IPS-18a (cell line): ENCODE results near the gene EML3.
"Not testable (repeated sequence)": the region's sequence is repeated elsewhere in the genome, so short reads cannot be mapped to it uniquely, and the experiment has no call there.

Source experiments
- H3K27ac ChIP-seq: one replicate; pipeline ENCODE4 v1.5.1; 2013; ENCODE audit warnings: low read length
- H3K27me3 ChIP-seq: one replicate; pipeline ENCODE4 v1.6.1; 2013; ENCODE audit warnings: mild to moderate bottlenecking, low read length; ENCODE audit not compliant: control insufficient read depth, insufficient read depth
- H3K36me3 ChIP-seq: one replicate; pipeline ENCODE4 v1.6.1; 2013; ENCODE audit warnings: low read depth, low read length; ENCODE audit not compliant: control insufficient read depth
- H3K4me1 ChIP-seq: one replicate; pipeline ENCODE4 v1.6.1; 2013; ENCODE audit warnings: low read depth, low read length; ENCODE audit not compliant: control insufficient read depth
- H3K4me3 ChIP-seq: one replicate; pipeline ENCODE4 v1.5.1; 2013; ENCODE audit warnings: low read length
- H3K9ac ChIP-seq: one replicate; pipeline ENCODE4 v1.6.1; 2013; ENCODE audit warnings: mild to moderate bottlenecking, low read length, moderate library complexity
- H3K9me3 ChIP-seq: one replicate; pipeline ENCODE4 v1.6.1; 2013; ENCODE audit warnings: low read depth, low read length; ENCODE audit not compliant: control insufficient read depth

EML3 gene

DNA sequence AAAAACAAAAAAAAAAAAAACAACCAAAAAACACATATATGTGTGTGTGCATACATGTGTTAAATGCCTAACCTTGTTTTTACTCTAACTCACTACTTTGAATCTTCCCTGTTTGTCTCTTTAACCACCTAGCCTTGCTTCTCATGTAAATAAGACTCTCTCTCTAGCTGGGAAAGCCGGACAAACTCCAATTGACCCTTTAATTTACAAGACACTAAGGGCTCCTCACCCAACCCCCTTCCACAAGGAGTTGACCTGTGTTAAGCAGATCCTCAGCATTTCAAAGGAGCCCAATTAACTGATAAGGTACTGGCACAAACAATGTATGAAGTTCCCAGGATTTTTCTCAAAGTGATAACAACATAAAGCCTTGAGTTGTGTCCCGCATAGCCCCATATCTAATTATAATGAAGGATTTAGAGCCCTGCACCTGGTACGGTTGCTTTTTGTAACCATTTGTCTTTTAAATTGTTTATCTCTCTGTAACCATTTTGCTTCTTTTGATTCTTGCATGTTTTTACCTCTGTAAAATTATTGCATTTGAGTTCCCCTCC, 50.8 kb downstream of the EML3 start:
- Histone ChIP-seq H3K36me3 (peaks cover 76% of the 10 kb centered on the region), H3K4me1 (peaks cover 28% of the 10 kb centered on the region)
- H3K4me3 ChIP-seq, H3K27ac ChIP-seq, H3K9me3 ChIP-seq, H3K27me3 ChIP-seq, H3K9ac ChIP-seq: not testable (repeated sequence)

DNA sequence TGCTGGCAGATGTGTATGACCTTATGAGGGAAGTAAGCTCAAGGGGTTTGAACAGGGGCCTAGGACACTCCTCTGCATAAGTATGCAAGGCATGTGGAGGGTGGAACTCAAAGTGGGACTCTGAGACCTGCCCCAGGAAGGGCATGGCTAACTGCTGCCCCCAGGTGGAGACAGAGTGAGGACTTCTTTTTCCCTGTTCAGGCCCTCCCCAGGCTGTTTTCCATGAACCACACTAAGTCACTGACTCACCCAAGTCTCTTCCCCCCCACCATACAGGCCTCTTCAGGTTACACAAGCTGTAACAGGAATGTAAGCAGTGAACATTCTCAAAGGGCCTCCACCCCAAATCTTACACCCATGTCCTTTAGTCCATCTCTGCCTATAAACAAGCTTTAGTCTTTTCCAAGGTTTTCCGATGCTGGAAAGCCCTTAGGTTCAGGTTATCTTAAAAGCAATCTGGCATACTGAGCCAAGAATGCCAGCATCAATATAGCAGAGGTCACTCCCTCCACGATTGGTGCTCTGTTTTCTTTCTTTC, 51.9 kb downstream of the EML3 start:
- Histone ChIP-seq H3K27me3 (no peaks in the 10 kb centered on the region), H3K4me3 (no peak overlapping the region), H3K9ac (no peak overlapping the region), H3K36me3 (peaks cover 65% of the 10 kb centered on the region), H3K9me3 (no peaks in the 10 kb centered on the region), H3K4me1 (peaks cover 39% of the 10 kb centered on the region), H3K27ac (no peak overlapping the region)

DNA sequence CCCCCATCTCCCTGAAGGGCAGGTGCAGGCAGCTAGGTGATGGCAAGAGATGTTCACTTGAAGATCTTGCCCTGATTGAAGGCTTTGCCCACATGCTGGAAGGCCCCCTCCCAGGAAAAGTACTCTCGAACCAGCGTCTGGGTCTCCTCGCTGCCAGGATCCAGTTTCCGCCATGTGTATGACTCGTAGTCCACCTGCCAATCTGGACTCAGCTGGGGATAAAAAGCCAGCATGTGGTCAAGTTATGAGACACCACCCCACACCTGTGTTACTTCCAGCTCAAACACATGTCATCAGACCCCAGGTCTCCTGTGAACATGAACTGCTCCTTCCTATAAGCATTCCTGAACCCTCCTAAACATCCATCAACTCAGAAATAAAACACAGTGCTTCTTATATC, 52.9 kb downstream of the EML3 start:
- Histone ChIP-seq H3K36me3 (peaks cover 56% of the 10 kb centered on the region), H3K4me1 (peaks cover 39% of the 10 kb centered on the region)
- not testable (repeated sequence) for H3K9me3 ChIP-seq, H3K27ac ChIP-seq, H3K4me3 ChIP-seq, H3K9ac ChIP-seq, H3K27me3 ChIP-seq

DNA sequence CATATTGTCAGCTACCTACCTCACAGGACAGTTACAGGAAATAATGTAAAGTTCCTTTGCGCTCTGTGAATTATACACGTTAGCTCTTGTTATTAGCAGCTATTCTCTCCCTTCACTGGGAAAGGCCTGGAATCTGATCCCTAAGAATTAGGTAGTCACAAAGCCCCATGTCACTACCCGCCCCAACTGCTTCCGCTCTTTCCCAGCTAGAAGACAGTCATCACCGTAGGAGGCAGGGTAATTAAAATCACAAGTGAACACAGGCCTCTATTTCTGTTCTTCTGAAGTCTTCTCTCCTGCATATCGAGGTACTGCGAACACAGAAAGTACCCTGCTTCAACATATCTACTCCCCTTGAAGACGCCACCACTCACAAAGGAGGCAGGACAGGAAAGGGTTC, 53.4 kb downstream of the EML3 start:
- H3K27me3 ChIP-seq = no peaks in the 10 kb centered on the region
- H3K27ac ChIP-seq = no peak overlapping the region
- peaks cover 40% of the 10 kb centered on the region for H3K4me1 ChIP-seq
- no peak overlapping the region for H3K9ac ChIP-seq
- H3K36me3 ChIP-seq = peaks cover 56% of the 10 kb centered on the region
- H3K9me3 ChIP-seq = no peaks in the 10 kb centered on the region
- no peak overlapping the region for H3K4me3 ChIP-seq

DNA sequence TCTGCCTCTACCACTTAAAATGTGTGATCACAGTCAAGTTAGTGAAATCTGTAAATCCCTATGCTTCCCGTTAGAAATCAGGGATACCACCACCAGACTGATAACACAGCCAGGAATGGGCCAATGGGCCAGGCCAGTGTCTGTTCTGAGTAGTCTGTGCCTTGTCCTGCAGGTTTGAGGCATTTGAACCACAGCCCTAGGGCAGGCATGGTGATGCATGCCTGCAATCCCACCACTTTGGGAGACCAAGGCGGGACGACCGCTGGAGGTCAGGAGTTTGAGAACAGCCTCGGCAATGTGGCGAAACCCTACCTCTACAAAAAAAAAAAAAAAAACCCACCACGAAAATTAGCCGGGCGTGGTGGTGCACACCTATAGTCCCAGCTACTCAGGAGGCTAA, 53.9 kb downstream of the EML3 start:
- peaks cover 45% of the 10 kb centered on the region for H3K4me1 ChIP-seq
- H3K27ac ChIP-seq = no peak overlapping the region
- no peak overlapping the region for H3K9ac ChIP-seq
- no peaks in the 10 kb centered on the region for H3K9me3 ChIP-seq
- H3K4me3 ChIP-seq = no peak overlapping the region
- peaks cover 52% of the 10 kb centered on the region for H3K36me3 ChIP-seq
- H3K27me3 ChIP-seq = no peaks in the 10 kb centered on the region

DNA sequence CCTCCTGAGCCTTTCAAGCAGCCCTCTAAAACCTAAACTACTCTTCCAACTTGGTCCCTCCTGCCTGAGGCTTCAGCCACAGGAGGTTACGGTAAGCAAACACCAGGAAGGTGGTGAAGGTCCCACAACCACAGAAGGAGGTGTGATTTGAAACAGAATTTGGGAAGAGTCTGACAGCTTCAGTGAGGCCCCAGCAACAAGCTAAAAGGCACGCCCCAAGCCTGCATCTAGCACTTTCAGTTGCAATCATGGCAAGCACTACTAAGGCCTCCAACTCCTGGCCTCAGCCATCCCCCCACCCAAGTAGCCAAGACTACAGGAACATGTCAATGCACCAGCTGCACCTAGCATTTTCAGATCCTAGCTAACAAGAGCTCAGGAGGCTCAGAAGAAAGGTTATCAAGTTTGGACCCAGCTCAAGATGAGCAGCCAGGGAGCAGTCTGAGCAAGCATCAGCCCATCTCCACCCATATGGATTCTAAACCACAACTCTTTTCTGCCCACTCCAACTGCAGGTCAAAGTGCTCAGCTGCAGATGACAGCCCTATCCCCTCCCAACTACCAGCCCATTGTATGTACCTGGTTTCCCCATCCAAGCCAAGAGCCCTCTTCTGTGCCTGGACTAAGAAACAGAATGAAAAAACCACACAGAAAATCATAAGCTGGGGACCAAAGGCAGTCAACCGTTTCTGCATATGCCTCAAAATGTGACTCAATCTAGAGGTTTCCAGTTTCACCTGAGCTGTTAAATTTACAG, 55.5 kb downstream of the EML3 start:
- Histone ChIP-seq H3K27ac (peak overlapping the region; percentile 38), H3K36me3 (peaks cover 42% of the 10 kb centered on the region), H3K9ac (peak overlapping the region; percentile 15), H3K4me1 (peaks cover 61% of the 10 kb centered on the region), H3K4me3 (no peak overlapping the region), H3K27me3 (no peaks in the 10 kb centered on the region), H3K9me3 (no peaks in the 10 kb centered on the region)

DNA sequence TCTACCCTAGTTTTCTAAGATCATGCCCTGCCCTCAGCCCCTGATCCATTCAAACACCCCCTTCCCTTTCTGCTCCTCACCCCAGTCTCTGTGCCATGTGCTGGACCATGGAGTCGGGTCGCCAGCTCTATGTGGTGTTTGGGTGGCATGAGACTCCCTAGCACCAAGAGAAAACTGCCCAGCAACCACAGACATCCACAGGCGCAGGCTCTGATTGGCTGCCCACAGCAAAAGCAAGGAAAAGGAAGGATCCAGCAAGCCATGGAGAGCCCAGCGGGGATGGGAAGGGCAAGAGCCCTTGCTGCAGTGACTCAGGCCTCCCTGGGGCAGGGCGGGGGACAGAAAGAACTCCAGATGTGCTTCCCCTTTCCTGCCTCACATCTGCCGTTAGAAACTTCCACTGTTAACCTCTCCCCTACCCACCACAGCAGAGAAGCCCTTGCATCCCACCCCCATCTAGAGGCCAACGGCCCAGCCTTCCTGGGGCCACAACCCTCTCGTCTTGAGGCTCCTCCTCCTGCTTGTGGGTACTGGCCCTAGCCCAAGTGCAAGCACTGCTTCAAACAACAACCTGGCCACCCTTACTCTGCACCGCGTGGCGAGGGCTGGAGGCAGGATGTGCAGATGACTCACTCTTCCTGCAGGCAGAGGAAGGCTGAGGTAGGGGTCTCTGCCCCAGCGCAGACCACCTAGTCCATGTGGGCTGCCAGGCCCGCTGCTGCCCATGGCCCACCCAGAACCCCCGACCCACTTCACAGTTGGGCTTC, 56.3 kb downstream of the EML3 start:
- Histone ChIP-seq H3K9me3 (no peaks in the 10 kb centered on the region), H3K4me1 (peaks cover 67% of the 10 kb centered on the region), H3K27me3 (no peaks in the 10 kb centered on the region), H3K9ac (peak overlapping the region; percentile 15), H3K4me3 (no peak overlapping the region), H3K27ac (peak overlapping the region; percentile 38), H3K36me3 (peaks cover 42% of the 10 kb centered on the region)

DNA sequence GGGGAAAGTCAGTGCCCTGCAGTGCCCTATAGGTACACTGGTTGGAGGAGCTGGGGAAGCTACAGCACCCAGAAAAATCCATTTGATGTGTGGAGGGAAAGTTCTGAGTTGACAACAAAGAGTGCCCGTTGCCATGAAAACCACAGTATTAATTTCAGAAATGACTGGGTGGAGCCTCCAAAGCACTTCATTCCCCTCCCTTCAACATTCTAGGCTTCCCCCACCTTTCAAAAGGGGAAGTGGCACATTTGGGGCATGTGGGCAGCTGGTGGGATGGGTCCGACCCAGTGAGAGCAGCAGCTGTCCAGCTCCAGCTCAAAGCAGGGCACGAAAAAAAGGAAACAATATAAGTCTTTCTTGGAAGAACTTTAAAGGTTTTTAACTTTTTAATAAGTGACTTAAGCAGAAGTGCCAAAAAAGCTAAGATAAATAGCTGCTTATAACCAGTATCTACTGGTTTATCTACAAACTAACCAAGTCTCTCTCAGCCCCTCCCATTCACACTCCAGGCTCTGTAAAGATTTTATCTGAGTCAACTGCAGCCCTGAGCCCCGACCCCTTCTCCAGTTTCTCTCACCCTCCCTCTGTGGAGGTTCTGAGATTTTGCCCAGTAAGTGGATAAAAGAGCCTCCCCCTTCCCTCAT, 57.0 kb downstream of the EML3 start:
- peaks cover 3% of the 10 kb centered on the region for H3K27me3 ChIP-seq
- peak overlapping the region; percentile 38 for H3K27ac ChIP-seq
- H3K9me3 ChIP-seq = no peaks in the 10 kb centered on the region
- H3K36me3 ChIP-seq = peaks cover 37% of the 10 kb centered on the region
- no peak overlapping the region for H3K9ac ChIP-seq
- H3K4me3 ChIP-seq = no peak overlapping the region
- H3K4me1 ChIP-seq = peaks cover 62% of the 10 kb centered on the region

DNA sequence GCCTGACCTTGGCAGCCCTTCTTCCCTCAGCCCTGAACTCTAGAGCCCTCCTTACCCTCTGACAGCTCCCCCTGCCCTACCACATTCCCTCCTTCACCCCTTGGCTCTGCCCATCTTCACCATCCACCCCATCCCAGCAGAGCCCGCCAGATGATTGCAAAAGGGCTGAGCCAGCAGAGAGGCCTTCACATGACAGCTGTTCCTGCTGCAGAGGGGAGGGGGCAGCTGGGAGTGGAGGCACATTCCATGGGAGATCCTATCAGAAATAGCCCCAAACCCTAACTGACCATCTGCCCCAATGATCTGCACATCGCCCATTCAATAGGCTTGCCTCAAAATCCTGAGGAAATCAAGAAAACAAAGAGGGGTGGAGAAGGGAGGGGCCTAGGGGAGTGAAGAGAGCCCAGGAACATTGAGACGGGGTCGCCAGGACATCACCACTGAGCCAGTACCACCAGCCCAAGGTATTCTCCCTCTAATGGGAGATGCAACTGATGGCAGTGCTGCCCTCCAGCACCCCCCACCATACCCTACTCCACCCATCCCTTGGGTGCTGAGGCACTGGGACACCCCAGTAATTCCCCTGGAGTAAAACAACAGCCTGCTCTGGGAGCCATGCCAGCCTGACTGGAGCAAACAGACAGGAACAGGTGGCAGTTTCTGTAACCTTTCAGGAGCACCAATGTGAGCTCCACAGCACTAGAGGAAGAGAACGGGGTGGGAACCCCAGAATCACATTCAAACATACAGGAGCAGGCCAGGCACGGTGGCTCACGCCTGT, 58.0 kb downstream of the EML3 start:
- peaks cover 13% of the 10 kb centered on the region for H3K27me3 ChIP-seq
- H3K9ac ChIP-seq = no peak overlapping the region
- H3K4me3 ChIP-seq = no peak overlapping the region
- peaks cover 53% of the 10 kb centered on the region for H3K4me1 ChIP-seq
- H3K9me3 ChIP-seq = no peaks in the 10 kb centered on the region
- no peak overlapping the region for H3K27ac ChIP-seq
- peaks cover 27% of the 10 kb centered on the region for H3K36me3 ChIP-seq

DNA sequence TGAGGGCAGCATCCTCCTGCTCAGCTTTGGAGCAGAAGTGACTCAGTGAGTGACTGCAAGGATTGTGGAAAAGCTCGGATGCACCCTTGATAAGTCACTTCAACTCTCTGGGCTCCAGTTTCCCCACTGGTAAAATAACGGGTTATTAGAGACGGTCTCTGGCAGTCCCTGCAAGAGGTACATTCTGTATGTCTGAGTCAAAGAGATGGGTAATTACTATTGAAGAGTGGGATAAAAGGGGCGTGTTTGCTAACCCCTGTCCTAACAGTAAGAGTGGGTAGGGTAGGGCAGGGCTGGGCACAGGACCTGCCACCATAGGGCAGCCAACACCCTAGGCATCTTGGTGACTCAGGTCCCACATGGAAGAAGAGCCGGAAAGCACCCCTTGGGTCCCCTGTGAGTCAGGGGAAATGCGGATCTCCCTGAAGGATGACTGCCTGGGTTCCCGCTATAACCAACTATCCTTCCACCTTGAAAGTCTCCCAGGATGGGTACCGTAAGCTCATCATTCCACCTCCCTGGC, 58.7 kb downstream of the EML3 start:
- H3K9ac ChIP-seq = no peak overlapping the region
- peaks cover 20% of the 10 kb centered on the region for H3K36me3 ChIP-seq
- peak overlapping the region; percentile 78 for H3K27ac ChIP-seq
- H3K27me3 ChIP-seq = peaks cover 20% of the 10 kb centered on the region
- peaks cover 46% of the 10 kb centered on the region for H3K4me1 ChIP-seq
- peak overlapping the region; percentile 34 for H3K4me3 ChIP-seq
- H3K9me3 ChIP-seq = no peaks in the 10 kb centered on the region
